Hindlimb muscle (tissue), 1 donor: Measurements from ENCODE around the gene FTCDNL1. TPM values are rescaled to one million over a fixed set of nuclear protein-coding genes. Genes with fewer than 3 reads are reported as not detected.

Experiments used
- DNase-seq: peaks from one replicate; pipeline ENCODE4 v3.0.0-alpha.2; 2013
- polyA plus RNA-seq: library from polyadenylated mRNA; unstranded; fragments of 120-200 nt; gene quantifications from one replicate; pipeline ENCODE4 v1.2.1, GENCODE V29; 2013; ENCODE audit not compliant: insufficient read length

Gene FTCDNL1
- polyA plus RNA-seq, 1 donor, result 2.0 TPM

GRCh38 chr2:199784512-199784911 lies 66.5 kb downstream of the FTCDNL1 start:
- no peak for DNase-seq

DNA sequence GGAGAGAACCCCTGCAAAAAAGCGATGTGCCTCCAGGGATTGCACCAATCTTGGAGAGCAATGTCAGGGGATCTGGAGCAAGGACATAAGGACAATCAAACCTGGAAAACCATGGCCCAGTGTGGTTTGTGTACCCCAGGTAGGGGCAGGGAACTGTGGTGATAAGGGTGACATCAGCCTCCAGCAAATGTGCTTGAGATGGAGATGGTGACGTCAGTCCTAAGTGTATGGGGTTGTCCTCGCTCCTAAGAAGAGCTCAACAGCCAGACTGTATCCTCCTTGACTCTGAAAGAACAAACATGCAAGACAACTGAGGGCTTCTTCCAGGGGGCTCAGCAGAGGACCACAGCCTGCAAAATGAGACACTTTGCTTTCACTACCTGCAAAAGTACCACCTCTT lies 71.4 kb downstream of the FTCDNL1 start:
- no peak for DNase-seq

DNA sequence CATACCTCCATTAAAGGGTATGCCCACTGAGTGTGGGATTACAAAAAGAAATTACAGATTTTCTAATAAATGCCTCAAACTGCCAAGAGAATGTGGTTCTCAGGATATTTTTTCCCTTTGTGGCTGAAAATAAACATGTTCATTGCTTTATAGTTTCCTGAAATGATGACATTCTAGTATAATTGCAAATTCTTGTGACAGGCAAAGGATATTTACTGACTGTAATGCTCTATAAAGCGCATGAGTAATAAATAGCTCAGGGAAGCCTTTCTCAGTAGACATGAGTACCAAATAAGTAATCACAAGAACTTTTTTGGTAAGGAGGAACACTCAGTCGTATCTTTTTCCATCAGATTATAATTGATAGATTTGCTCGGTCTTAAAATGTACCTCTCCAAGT lies 72.3 kb downstream of the FTCDNL1 start:
- DNase-seq, result no peak

DNA sequence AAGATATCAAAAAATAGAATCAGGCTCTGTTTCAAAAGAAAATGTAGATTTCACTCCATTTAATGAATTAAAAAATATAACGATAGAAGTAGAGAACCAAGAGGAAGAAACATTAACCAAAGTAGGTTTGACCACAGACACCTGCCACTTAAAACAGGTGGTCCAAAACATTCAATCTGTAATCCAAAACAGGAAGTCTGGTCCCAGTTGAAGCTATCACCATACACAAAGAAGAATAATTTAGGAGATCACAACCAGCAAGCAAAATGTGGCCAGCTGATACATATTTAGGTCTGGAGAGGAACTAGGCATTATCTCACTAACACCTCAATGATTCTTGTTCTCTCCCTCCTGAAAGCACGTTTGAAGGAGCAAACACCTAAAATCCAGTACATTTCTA lies 73.1 kb downstream of the FTCDNL1 start:
- no peak for DNase-seq

DNA sequence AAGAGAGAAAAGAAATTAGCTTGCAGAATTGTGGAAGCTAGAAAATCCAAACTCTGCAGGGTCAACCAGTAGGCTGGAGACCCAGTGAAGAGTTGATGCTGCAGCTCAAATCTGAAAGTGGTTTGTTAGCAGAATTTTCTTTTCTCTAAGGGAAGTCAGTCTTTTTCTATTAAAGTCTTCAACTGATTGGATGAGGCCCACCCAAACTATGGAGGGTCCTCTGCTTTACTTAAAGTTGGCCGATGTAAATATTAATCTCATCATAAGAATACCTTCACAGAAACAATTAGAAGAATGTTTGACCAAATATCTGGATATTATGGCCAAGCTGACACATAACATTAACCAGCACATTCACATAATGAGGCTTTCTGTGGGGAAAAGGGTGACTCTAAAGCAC lies 73.7 kb downstream of the FTCDNL1 start:
- DNase-seq, result no peak

GRCh38 chr2:199775267-199775666 lies 75.7 kb downstream of the FTCDNL1 start:
- no peak for DNase-seq

DNA sequence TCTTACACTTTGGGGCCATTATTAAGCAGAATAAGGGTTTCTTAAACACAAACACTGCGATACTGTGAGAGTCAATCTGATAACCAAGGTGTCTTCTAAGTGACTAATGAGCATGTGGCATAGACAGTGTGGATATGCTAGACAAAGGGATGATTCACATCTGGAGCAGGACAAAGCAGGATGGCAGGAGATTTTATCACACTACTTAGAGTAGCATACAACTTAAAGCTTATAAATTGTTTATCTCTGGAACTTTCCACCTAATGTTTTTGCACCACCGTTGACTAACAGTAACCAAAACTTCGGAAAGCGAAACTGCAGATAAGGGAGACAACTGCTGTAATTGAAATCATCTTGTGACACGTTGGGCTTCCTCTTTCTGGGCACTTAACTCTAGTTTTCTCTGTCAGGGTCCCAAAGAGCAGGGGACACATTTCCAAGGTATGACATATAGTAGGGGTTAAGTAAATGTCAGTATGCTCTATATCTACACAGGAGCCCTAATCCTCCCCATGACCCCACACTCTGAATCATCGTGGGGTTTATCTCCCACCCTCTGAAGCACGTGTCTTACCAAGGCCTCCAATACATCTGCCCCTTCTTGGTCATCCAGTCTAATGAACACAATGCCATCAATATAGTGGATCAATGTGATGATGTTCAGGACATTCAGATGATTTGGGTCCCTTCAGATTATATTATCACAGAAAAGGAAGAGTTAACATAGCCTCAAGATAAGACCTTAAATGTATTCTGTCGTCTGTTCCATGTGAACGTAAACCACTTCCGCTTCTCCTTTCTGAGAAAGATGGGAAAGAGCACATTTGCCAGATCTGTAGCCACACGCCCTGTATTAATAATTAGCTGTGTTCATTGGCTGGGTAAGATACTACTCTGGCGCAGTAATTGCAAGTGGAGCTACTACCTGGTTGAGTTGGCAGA lies 78.7 kb downstream of the FTCDNL1 start:
- DNase-seq, result no peak

GRCh38 chr2:199770716-199771115 lies 80.3 kb downstream of the FTCDNL1 start:
- no peak for DNase-seq

DNA sequence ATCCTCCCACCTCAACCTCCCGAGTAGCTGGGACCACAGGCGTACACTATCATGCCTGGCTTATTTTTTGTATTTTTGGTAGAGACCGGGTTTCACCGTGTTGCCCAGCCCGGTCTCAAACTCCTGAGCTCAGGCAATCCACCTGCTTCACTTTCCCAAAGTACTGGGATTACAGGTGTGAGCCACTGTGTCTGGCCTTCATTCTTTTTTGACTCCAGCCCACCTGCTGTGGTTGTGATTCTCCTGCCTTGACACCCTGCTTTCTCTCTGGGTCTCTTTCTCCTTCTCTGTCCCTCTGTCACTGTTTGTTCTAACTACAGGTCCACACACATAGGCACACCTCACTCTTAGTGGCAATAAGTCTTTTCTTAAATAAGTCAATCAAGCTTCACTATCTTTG lies 85.3 kb downstream of the FTCDNL1 start:
- DNase-seq, result no peak

DNA sequence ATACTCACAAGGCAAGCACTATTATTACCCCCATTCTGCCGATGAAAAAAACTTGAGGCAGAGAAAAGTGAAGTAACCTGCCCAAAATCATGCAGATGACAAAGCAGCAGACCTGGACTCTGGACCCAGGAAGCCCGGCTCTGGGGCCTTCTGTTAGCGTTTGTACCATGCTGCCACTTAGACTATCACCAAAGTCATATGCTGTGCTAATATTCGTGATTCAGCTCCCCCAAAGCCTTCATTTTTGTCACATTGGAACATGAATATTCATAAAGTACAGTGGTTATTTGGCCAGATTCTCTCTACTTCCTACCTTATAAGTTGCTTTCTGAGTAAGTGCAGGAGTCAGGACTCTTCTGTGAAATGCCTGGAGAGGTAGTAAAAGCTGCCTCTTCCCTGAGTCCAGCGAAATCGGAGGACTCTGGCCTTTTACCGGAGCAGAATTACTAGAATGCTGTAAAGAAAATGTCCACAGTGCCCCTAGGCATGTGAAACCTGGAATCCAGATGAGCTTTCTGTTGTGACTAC lies 86.7 kb downstream of the FTCDNL1 start:
- DNase-seq, result no peak

- no peak for DNase-seq
Observed at GRCh38 chr2:199762963-199763362, 88.0 kb downstream of the FTCDNL1 start.

- no peak for DNase-seq
Observed at GRCh38 chr2:199760574-199760973, 90.4 kb downstream of the FTCDNL1 start.

DNA sequence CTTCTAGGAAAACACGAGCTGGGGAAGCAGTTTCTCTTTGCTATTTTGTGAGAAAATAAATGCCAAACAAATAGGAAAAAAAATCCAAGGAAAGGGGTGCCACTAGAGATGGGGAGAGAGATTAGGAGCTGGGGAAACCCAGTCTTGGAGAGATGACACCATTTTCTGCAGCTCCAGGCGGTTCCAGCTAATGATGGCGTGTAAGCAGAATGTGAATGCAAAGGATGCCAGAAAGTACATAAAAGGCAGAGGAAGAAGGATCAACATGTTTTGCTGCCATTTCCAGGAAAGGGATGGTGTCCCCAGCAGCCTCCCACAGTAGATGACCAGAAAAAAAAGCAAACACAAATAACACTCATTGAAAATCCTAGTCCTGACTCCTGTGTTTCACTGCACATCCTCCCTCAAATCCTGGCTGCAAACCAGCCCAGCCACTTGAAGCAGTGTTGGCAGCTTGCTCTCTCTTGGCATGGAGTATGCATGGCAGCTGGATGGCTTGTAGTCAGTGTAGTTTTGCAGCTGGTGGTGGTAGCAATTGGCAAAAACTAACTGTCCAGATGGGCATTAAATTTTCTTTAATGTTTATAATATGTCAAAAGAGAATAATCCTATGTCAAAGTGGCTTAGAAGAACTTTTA lies 93.6 kb downstream of the FTCDNL1 start:
- peak; percentile 78 for DNase-seq

- DNase-seq, result no peak
Observed at GRCh38 chr2:199756743-199757142, 94.2 kb downstream of the FTCDNL1 start.

GRCh38 chr2:199756211-199756610 lies 94.8 kb downstream of the FTCDNL1 start:
- DNase-seq, result no peak

DNA sequence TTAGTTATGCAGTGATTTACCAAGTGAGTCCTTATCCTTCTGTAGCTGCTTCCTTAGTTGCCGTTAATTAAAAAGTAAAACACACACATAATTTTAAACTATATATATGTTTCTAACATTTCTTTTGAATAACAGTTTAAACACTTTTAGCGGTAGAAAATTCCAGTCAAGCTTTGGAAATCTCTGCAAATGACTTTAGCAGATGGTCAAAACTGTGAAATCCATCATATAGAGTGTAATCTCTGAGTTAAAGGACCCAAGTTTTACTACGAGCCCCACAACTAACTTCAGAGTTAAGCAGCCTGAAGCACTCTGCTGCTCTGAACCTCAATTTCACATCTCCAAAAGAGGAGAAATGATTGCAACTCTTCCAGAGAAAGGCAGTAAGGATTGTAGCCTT lies 96.2 kb downstream of the FTCDNL1 start:
- no peak for DNase-seq

- DNase-seq, result no peak
Observed at GRCh38 chr2:199751492-199752120, 99.4 kb downstream of the FTCDNL1 start.

DNA sequence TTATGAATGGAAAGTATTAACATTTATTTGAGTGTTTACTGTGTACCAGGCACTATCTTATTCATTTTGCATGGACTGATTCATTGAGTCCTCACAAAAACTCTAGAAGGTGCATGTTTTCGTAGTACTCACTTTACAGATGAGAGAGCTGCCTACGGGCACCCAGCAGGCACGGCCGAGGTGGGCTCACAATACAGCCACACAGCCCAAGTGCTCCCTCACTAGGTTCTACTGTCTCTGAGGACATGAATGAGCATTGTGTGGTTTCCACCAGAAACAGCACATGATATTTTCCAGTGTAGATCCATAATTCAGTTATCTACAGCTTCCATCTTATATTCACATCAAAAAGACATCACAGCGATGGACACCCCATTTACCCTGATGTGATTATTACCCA lies 101.4 kb downstream of the FTCDNL1 start:
- DNase-seq, result no peak

DNA sequence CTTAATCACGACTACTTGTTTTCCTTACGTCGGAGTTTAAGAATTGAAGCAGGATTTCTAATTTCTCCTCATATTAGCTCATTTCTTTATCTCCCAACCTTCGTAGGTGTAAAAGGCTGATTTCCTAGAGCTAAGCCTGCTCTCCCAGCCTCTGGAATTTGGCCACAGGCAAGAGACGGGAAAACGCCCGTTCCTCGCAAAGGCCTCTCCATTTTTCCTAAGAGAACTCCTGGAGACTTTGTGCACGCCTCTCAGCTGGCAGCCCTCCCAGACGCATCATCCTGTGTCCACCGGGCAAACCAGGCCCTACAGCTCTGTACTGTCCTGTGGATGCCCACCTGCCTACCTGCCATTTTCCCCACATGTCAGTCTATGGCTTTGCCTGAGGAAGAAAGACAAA lies 106.3 kb downstream of the FTCDNL1 start:
- DNase-seq, result peak; percentile 38

DNA sequence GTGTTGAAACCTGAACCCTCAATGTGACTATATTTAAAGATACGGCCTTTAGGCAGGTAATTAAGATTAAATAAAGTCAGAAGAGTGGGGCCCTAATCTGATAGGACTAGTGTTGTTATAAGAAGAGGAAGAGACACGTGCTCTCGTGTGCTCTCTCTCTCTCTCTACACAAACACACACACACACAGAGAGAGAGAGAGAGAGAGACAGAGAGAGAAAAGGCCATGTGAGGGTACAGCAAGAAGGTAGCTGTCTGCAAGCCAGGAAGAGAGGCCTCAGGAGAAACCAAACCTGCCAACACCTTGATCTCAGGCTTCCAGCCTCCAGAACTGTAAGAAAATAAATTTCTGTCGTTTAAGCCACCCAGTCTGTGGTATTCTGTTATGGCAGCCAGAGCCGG lies 106.7 kb downstream of the FTCDNL1 start:
- no peak for DNase-seq

GRCh38 chr2:199743415-199744120 lies 107.4 kb downstream of the FTCDNL1 start:
- no peak for DNase-seq

GRCh38 chr2:199742884-199743283 lies 108.1 kb downstream of the FTCDNL1 start:
- no peak for DNase-seq

DNA sequence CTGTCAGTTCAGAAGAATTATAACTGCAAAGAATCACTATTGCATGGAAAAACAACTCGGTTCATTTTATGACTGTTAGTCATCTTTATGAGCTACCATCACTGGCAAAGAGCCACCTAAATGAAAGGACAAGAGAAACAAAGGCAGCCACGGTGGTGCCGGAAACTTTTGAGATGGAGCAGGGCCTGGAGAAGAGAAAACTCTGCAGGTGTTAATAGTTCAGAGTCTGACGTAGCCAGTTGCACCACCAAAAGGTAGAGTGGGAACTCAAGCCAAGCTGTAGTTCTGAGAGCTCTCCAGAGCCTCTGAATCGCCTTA lies 110.9 kb downstream of the FTCDNL1 start:
- no peak for DNase-seq
